Tibial artery (tissue), 4 donors: ENCODE data around the gene CCDC7.

Experiments used
- DNase-seq, 2 donors: peaks; one replicate each; pipeline ENCODE4 v3.0.0-alpha.2; 2019
- H3K27ac ChIP-seq, 2 donors: fragments of 200-600 bp; sonication (generic) in 1 of 2; 1 replicate in 1 of 2; 2 replicates in 1 of 2; pipeline ENCODE4 v1.5.1; 2018 to 2019; ENCODE audit warnings: mild to moderate bottlenecking in 1 of 2
- H3K27me3 ChIP-seq, 2 donors: fragments of 200-600 bp; sonication (generic) in 1 of 2; one replicate each; pipeline versions ENCODE4 v1.5.1 to v1.6.0; 2016 to 2019
- H3K36me3 ChIP-seq, 3 donors: fragments of 200-600 bp; sonication (generic) in 2 of 3; one replicate each; pipeline ENCODE4 v1.5.1; 2016 to 2019; ENCODE audit warnings: mild to moderate bottlenecking in 2 of 3
- H3K4me1 ChIP-seq, 4 donors: fragments of 200-600 bp; sonication (generic) in 2 of 4; 1 replicate in 3 of 4; 2 replicates in 1 of 4; pipeline ENCODE4 v1.5.1; 2016 to 2019
- H3K4me3 ChIP-seq, 2 donors: fragments of 200-600 bp; sonication (generic) in 1 of 2; 1 replicate in 1 of 2; 2 replicates in 1 of 2; pipeline ENCODE4 v1.5.1; 2018 to 2019; ENCODE audit warnings: mild to moderate bottlenecking in 2 of 2
- H3K9me3 ChIP-seq, 3 donors: fragments of 200-600 bp; sonication (generic) in 1 of 3; one replicate each; pipeline ENCODE4 v1.5.1; 2016 to 2019
- CTCF ChIP-seq, 2 experiments: fragments of 200-600 bp in 1 of 2; fragments of 450-650 bp in 1 of 2; IDR thresholded peaks; one replicate each; pipeline ENCODE4 v1.5.1; 2017 to 2019; ENCODE audit warnings: antibody characterized with exemption in 2 of 2, mild to moderate bottlenecking in 1 of 2, moderate library complexity in 1 of 2
- intact Hi-C: fragments of 100-400 bp; cut with DNase I; formaldehyde crosslinking; loops from one replicate; pipeline ENCODE4 v1.15.0; 2023; ENCODE audit warnings: low total_unique reads

The CCDC7 gene

GRCh38 chr10:32433542-32433941 lies 12.4 kb upstream of the CCDC7 start:
- Histone ChIP-seq H3K27me3 (peaks cover 0 to 7% of the 10 kb centered on the region in 2 donors), H3K4me1 (no peaks in the 10 kb centered on the region), H3K9me3 (peaks cover 0 to 5% (median 0%) of the 10 kb centered on the region in 3 donors), H3K36me3 (no peaks in the 10 kb centered on the region), H3K4me3 (no peak overlapping the region), H3K27ac (no peak overlapping the region)
- no peak for DNase-seq
- TF ChIP-seq CTCF (IDR thresholded peaks at IDR 0.05): no peak
- intact Hi-C loops: no loop called here

DNA sequence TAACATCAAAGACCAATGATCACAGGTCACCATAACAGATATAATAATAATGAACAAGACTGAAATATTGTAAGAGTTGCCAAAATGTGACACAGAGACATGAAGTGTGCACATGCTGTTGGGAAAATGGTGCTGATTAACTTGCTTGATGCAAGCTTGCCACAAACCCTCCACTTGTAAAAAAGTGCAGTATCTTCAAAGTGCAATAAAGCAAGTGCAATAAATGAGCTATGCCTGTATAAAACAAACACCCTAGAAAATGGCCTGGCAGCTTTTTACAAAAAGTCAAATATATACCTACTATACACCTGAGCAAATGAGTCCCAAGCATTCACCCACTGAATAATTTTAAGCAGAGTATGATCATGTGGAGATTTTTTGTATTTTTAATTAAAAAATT lies 9.7 kb upstream of the CCDC7 start:
- no peak for DNase-seq
- TF ChIP-seq CTCF (IDR thresholded peaks at IDR 0.05): no peak
- H3K4me3 ChIP-seq: no peak overlapping the region
- no peaks in the 10 kb centered on the region for H3K36me3 ChIP-seq
- H3K27me3 ChIP-seq: peaks cover 0 to 8% of the 10 kb centered on the region in 2 donors
- intact Hi-C loops: no loop called here
- no peak overlapping the region for H3K27ac ChIP-seq
- H3K4me1 ChIP-seq: no peaks in the 10 kb centered on the region
- peaks cover 0 to 5% (median 0%) of the 10 kb centered on the region in 3 donors for H3K9me3 ChIP-seq

DNA sequence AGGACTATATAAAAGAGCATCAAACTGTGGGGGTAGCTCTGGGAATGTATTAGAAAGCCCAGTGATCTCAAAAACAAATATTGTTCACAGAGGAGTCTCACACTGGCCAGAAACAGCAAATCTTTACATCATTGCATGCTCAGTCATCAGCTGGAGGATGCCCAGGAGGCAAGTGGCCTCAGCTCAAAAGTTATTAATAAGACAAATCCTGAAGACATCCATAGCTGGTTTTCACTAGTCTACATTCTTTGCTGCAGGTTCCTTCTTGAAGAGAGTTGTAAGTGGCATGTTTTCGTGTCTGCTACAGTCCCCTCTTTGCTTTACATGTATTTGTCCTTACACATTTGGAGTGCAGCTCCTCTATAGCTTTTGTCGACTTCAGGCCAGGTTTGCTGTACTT lies 8.6 kb upstream of the CCDC7 start:
- H3K27ac ChIP-seq: no peak overlapping the region
- intact Hi-C loops: no loop called here
- TF ChIP-seq CTCF (IDR thresholded peaks at IDR 0.05): no peak

GRCh38 chr10:32445036-32445435 lies 904 bp upstream of the CCDC7 start:
- Histone ChIP-seq H3K36me3 (no peaks in the 10 kb centered on the region), H3K27me3 (no peaks in the 10 kb centered on the region), H3K4me3 (peak overlapping the region; percentile 68 to 93), H3K9me3 (no peaks in the 10 kb centered on the region), H3K27ac (peak overlapping the region; percentile 97), H3K4me1 (peaks cover 0 to 13% (median 0%) of the 10 kb centered on the region in 4 donors)
- intact Hi-C loops: loop anchor here (5.0 kb wide), 1 partner anchor 63 kb away; no protein-coding TSS in a partner anchor
- no peak for DNase-seq
- TF ChIP-seq CTCF (IDR thresholded peaks at IDR 0.05): no peak

More for the DNA sequence above, 8.6 kb upstream of the CCDC7 start:
- peaks cover 0 to 5% (median 0%) of the 10 kb centered on the region in 3 donors for H3K9me3 ChIP-seq
- DNase-seq: no peak
- no peaks in the 10 kb centered on the region for H3K36me3 ChIP-seq
- no peak overlapping the region for H3K4me3 ChIP-seq
- no peaks in the 10 kb centered on the region for H3K4me1 ChIP-seq
- H3K27me3 ChIP-seq: peaks cover 0 to 8% of the 10 kb centered on the region in 2 donors

DNA sequence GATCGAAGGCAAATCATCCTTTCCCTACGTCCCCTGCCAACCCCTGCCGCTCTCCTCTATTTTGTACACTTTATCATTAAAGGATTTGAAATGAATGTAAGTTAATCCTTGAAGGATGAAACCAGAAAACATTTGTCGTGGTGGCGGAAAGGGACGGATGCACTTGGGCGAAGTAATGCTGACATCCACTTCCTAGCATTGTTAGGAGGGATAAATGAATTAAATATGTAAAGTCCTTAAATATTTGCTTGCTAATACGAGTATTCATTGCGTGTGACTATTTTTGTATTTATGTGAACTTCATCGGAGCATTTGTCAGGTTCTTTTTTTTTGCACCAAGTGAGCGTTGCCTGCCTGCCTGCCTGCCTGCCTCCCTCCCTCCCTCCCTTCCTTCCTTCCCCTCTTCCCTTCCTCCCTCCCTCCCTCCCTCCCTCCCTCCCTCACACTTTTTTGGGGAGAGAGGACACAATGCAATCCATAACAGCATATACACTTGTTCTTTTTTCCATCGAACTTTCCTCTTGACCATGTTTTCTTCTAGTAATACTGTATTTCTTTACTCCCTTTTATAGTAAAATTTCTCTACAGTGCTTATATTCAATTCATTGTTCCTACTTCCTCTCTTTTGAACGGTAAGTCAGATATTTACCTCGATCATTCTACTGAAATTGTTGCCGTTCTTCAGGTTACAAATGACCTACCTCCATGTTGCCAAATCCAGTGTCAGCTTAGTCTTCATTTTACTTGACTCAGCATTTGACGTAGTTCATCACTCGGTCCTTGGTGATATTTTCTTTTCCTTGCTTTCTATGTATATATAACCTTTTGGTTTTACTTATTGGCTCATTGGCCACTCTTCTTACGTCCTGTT lies 831 bp downstream of the CCDC7 start:
- DNase-seq: no peak
- no peaks in the 10 kb centered on the region for H3K27me3 ChIP-seq
- TF ChIP-seq CTCF (IDR thresholded peaks at IDR 0.05): no peak
- H3K9me3 ChIP-seq: no peaks in the 10 kb centered on the region
- H3K4me3 ChIP-seq: peak overlapping the region; percentile 68 to 93
- H3K27ac ChIP-seq: peak overlapping the region; percentile 97
- peaks cover 0 to 13% (median 0%) of the 10 kb centered on the region in 4 donors for H3K4me1 ChIP-seq
- intact Hi-C loops: loop anchor here (5.0 kb wide), 1 partner anchor 64 kb away; no protein-coding TSS in a partner anchor
- peaks cover 0 to under 1% (median 0%) of the 10 kb centered on the region in 3 donors for H3K36me3 ChIP-seq
